ENCODE data around the gene PRR5L. TPM values are rescaled to one million over a fixed set of nuclear protein-coding genes. Genes with fewer than 3 reads are reported as not detected.
"Not testable (repeated sequence)": the region's sequence is repeated elsewhere in the genome, so short reads cannot be mapped to it uniquely, and the experiment has no call there.

Gene PRR5L
- total RNA-seq, 1 donor from 2014 or later = 2.1 TPM

DNA sequence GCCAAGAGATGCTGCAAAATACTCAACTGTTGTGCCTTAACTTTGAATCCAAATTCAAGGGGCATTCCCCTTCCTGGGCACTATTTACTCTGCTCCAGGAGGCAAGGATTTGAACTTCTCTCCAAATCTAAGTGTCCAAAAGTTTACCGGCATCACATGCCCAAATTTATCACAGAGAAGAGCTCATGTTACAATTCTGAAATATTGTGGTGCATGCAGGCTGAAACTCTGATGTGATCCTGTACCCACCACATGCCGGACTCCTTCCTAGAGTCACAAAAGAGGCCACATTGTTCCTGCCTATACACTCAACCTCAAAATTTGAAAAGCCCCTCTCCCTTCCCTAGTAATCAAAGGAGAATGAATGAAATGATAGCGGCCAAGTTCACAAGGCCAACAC is 212.7 kb downstream of the PRR5L start:
- ATAC-seq = no peak

DNA sequence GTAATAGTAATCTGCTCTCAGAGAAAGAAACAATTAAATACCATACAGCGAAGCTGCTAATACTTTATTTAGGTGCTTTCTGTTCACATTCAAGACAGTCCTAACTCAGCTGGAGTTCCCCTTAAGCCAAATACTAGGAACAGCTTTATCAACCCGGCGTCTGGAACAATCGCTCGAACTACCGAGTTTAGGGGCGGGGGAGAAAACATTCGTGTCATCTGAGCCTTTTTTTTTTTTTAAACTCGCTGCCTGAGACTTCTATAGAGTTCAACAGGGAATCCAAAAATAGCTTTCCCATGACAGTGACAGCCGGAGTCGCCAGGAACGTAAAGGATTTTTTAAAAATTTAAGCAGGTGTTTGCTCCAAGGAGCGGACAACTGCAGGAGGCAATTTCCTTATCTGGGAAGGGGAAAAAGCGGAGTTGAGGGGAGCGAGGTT is 213.1 kb downstream of the PRR5L start:
- ATAC-seq = peak; percentile 32

DNA sequence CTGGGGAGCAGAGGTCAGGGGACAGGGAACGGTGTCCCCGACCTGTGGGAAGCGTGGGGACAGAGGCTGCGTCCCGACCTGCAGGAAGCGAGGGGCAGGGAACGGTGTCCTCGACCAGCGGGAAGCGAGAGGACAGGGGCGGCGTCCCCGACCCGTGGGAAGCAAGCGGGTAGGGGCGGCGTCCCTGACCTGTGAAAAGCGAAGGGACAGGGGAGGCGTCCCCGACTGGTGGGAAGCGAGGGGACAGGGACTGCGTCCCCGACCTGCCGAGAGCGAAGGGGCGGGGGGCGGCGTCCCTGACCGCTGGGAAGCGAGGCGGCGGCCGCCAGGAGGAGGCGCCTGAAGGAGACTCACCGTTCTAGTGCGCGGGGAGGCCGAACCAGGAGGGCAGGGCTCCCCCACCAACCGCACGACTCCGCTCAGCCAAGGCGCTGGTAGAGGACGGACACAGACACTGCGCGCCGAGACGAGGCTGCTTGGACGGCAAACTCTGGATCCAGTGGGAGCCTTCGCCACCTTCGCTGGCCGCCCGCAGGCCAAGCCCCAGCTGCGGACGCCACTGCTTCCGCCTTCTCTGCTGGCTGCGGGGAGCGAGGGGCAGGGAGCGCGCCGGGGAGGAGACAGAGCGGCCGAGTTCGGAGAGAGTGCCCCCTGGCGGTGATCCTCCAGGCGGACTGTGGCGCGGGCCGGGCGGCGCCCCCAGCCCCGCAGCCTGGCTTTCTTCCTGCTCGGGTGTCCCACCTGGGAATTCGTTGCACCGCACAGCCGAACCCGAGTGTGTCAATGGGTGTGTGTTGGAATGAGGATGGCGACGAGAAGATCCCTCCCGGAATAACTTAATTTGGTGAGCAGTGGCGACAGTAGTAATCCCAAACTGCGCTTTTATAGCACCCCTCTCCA is 213.9 kb downstream of the PRR5L start, which contains the start of gene TRAF6:
TSS of gene TRAF6 (minus strand) at position 579 of the 900 bp plus-strand sequence. CDS start 8,757 bp downstream, outside the sequence.
- peak; percentile 97 for ATAC-seq

DNA sequence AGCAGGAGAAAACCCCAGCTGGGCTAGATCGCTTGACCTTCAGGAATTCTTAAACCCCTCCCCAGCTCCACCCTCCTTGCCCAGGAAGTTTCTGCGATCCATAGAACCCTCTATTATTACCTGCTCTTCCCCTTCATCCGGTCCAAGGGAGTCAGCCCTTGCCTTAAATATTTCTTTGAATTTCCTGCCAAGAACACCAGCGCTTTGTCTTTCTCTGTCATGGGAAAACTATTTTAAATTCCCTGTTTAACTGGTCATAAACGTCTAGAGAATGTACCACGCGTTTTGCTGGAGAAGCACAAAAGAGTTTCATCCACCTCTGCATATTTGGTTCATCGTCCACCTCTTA is 214.5 kb downstream of the PRR5L start:
- peak; percentile 34 for ATAC-seq

DNA sequence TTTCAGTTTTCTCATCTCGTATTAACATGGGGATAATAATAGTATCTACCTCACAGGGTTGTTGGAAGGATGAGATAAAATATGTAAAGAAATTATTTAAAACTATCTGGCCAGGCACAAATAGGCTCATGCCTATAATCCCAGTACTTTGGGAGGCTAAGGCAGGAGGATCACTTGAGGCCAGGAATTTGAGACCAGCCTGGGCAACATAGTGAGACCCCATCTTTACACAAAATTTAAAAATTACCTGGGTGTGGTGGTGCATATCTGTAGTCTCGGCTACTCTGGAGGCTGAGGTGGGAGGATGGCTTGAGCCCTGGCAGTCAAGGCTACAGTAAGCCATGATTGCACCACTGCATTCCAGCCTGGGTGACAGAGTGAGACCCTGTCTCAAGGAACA is 215.0 kb downstream of the PRR5L start:
- not testable (repeated sequence) for ATAC-seq

DNA sequence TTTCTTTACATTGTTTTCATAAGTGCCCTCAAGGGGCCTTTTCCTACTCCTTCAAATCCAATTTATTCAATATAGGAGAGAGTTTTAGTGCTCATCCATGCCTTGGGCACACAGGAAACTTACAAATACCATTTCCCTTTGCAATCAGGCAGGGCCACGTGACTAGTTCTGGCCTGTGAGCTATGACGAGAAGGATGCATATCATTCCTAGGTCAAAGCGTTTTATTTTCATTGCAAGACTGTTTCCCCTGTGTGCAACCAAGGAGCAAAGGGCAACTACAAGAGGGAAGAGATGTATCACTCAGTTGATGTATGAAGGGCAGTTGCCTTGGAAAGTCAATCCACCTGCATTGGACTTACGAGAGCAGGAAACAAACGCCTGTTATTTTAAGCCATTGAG is 215.9 kb downstream of the PRR5L start:
- no peak for ATAC-seq

DNA sequence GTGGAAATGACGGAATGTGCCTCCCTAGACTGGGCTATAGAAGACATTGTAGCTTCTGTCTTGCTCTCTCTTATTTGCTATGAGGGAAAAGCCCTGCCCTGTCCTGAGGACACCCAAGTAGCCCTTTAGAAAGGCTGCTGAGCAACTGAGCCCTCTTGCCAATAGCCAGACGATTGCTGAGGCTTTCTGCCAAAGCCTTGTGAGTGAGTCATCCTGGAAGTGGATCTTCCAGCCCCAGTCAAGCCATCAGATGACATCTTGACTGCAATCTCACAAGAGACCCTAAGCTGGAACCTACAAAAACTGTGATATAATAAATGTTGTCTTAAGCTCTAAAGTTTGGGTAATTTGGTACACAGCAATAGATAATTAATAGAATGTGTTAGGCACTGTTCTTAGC is 217.9 kb downstream of the PRR5L start:
- ATAC-seq = no peak

Other genes with a start within 250 kb of the PRR5L start
- 61.8 TPM for gene COMMD9, start 6.9 kb upstream of the PRR5L start, total RNA-seq
- gene TRAF6, start 214.0 kb downstream of the PRR5L start, total RNA-seq = 7.9 TPM

Data from esophagus mucosa (tissue), 1 donor.